Esophagus squamous epithelium (tissue), 4 donors: ENCODE data around the gene IL1RAPL2.

Source experiments
- POLR2A ChIP-seq, 4 donors: fragments of 450-650 bp; IDR thresholded peaks; one replicate each; pipeline ENCODE4 v1.6.1; 2017; ENCODE audit warnings: antibody characterized with exemption in 4 of 4, mild to moderate bottlenecking in 4 of 4, moderate library complexity in 3 of 4
- TF ChIP-seq, protein P1 (sequence below), 6 experiments: fragments of 450-650 bp in 4 of 6; fragments of 200-600 bp in 2 of 6; sonication (generic) in 2 of 6; IDR thresholded peaks; one replicate each; pipeline ENCODE4 v1.5.1; 2016 to 2019; ENCODE audit warnings: antibody characterized with exemption in 6 of 6, mild to moderate bottlenecking in 4 of 6, moderate library complexity in 4 of 6

GRCh38 chrX:105260291-105261043 lies 694.5 kb downstream of the IL1RAPL2 start:
- TF ChIP-seq POLR2A (IDR thresholded peaks at IDR 0.05), result no peak
- TF ChIP-seq, protein P1, sequence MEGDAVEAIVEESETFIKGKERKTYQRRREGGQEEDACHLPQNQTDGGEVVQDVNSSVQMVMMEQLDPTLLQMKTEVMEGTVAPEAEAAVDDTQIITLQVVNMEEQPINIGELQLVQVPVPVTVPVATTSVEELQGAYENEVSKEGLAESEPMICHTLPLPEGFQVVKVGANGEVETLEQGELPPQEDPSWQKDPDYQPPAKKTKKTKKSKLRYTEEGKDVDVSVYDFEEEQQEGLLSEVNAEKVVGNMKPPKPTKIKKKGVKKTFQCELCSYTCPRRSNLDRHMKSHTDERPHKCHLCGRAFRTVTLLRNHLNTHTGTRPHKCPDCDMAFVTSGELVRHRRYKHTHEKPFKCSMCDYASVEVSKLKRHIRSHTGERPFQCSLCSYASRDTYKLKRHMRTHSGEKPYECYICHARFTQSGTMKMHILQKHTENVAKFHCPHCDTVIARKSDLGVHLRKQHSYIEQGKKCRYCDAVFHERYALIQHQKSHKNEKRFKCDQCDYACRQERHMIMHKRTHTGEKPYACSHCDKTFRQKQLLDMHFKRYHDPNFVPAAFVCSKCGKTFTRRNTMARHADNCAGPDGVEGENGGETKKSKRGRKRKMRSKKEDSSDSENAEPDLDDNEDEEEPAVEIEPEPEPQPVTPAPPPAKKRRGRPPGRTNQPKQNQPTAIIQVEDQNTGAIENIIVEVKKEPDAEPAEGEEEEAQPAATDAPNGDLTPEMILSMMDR (IDR thresholded peaks at IDR 0.05), result no peak
